ENCODE results near the gene MED10.

- TF ChIP-seq USF2 (IDR thresholded peaks at IDR 0.05; ENCODE audit: low read depth, low read length) (no peak), CTCF (conservative IDR thresholded peaks at IDR 0.05; ENCODE audit: low read depth, low read length) (no peak), SMC3 (IDR thresholded peaks at IDR 0.05; ENCODE audit: low read depth, low read length) (no peak), FOS (IDR thresholded peaks at IDR 0.05; ENCODE audit: low read depth, low read length) (no peak), BHLHE40 (IDR thresholded peaks at IDR 0.05; ENCODE audit: low read depth, low read length) (no peak), POLR2A (IDR thresholded peaks at IDR 0.05; ENCODE audit: low read depth, low read length) (no peak), RAD21 (IDR thresholded peaks at IDR 0.05; ENCODE audit: low read length) (no peak), CHD1 (IDR thresholded peaks at IDR 0.05; ENCODE audit: low read depth, low read length) (no peak), MXI1 (IDR thresholded peaks at IDR 0.05; ENCODE audit: borderline replicate concordance, low read depth, low read length) (no peak), RFX5 (IDR thresholded peaks at IDR 0.05; ENCODE audit: low read depth, low read length) (no peak), MAFK (IDR thresholded peaks at IDR 0.05; ENCODE audit: low read depth, low read length) (no peak)
Measured at GRCh38 chr5:6408260-6408596, 29.9 kb upstream of the MED10 start.

All from IMR-90 (cell line).